Activated CD4-positive, alpha-beta memory T cell treated with anti-CD3 and anti-CD28 coated beads for 36 hours (primary cell): Measurements from ENCODE around the gene NCAN. TPM values are rescaled to one million over a fixed set of nuclear protein-coding genes. Genes with fewer than 3 reads are reported as not detected.

Experiments used
- CTCF ChIA-PET: fragments of 350-600 bp; sonication (Branson Sonifier 250); formaldehyde crosslinking; loops from one replicate; lab custom pipeline; 2021; ENCODE audit warnings: antibody characterized with exemption, inconsistent platforms; lab: Charles Lee
- POLR2A ChIA-PET: fragments of 350-600 bp; sonication (Branson Sonifier 250); formaldehyde crosslinking; loops from one replicate; lab custom pipeline; 2021; ENCODE audit warnings: antibody characterized with exemption; lab: Charles Lee
- DNase-seq: peaks from one replicate; pipeline ENCODE4 v3.0.0-alpha.2; 2020
- H3K27ac Mint-ChIP-seq: one replicate; pipeline ENCODE4 v1.8.0; 2021; ENCODE audit warnings: mixed read lengths
- H3K27me3 Mint-ChIP-seq: one replicate; pipeline ENCODE4 v1.8.0; 2021; ENCODE audit warnings: mixed read lengths
- H3K36me3 Mint-ChIP-seq: one replicate; pipeline ENCODE4 v1.8.0; 2021; ENCODE audit warnings: mixed read lengths
- H3K4me1 Mint-ChIP-seq: one replicate; pipeline ENCODE4 v1.8.0; 2021; ENCODE audit warnings: low read depth, mixed read lengths
- H3K4me3 Mint-ChIP-seq: one replicate; pipeline ENCODE4 v1.8.0; 2021; ENCODE audit warnings: mild to moderate bottlenecking, mixed read lengths
- H3K9me3 Mint-ChIP-seq: one replicate; pipeline ENCODE4 v1.8.0; 2021; ENCODE audit warnings: mixed read lengths
- intact Hi-C: fragments of 100-400 bp; cut with micrococcal nuclease; formaldehyde crosslinking; loops from one replicate; pipeline ENCODE4 v1.15.1; 2023
- total RNA-seq, 2 experiments: library from RNA; stranded (reverse); gene quantifications; one replicate each; pipeline ENCODE4 v1.2.3, GENCODE V29; 2021

Gene NCAN
- total RNA-seq, 2 experiments from 2014 or later, result 0.05 to 0.07 TPM

DNA sequence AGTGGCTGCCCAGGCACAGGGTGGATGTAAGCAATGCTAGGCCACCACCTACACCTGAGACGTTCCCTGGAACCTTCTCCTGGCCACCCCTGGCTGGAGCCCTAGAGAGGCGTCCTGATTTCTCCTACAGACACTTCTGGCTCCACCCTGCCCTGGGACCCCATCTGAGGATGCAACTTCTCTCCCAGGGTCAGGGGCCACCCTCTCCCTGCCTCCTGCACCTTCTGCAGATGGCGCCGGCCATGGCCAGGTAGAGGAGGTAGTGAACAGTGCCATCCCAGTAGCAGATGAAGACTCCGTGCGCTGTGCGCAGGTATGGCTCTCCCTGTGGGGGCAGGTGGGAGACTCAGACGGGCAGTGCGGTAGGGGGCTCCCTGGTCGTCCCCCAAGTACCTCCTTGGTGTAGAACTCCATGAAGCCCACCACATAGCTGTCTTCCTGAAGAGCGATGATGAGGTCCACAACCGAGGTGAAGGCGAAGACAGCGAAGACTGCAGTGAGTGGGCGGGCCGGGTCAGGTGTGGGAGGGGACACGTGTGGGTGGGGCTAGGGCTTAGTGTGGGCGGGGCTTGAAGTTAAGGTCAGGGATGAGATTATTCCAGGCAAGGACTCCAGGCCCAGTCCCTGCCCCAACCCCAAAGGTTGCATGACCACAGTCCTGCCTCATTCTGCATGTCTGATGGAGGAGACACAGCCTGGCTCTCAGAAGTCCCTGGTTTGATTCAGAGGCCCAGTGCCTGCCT, 58.4 kb downstream of the NCAN start:
- ChIA-PET POLR2A (no interaction called here), CTCF (no interaction called here)
- Mint-ChIP-seq H3K4me1 (peaks cover 5% of the 10 kb centered on the region), H3K36me3 (peaks cover 2% of the 10 kb centered on the region), H3K27me3 (peaks cover 3% of the 10 kb centered on the region), H3K9me3 (no peaks in the 10 kb centered on the region), H3K27ac (no peak overlapping the region), H3K4me3 (no peak overlapping the region)
- intact Hi-C loops, result no loop called here
- no peak for DNase-seq

DNA sequence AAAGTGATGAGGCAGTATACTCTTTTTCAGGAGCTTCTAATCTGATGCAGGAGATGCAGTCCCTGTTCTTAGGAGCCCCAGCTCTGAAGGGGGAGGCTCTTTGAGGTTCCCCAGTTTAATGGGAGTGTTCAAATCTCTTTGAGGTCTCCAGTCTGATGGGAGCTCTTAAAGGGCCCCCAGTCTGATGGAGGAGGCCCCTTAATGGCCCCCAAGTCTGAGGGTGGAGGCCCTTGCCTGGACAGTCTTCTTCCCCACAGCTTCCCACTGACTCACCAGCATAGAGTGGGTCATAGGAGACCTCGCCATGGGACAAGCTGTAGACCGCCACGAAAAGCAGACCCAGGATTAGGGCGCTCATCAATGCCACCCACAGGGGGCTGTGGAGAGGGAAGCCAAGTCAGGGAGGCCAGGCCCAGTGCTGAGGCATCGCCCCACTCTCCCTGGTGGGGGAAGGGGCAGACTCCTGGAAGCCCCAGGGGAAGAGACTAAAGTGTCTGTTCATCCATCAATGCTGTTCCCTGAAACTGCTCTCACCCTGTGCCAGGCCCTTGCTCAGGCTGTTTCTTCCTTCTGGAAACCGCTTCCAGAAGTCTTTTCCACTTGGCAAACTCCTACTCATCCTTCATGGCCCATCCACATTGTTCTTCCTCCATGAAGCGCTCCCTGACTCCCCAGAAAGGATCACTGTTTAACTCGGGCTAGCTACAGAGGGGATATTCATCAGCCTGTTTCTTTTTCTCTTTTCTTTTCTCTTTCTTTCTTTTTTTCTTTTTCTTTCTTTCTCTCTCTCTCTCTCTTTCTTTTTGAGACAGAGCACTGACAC, 59.2 kb downstream of the NCAN start:
- peaks cover 3% of the 10 kb centered on the region for H3K27me3 Mint-ChIP-seq
- no peak overlapping the region for H3K4me3 Mint-ChIP-seq
- H3K36me3 Mint-ChIP-seq, result peaks cover 2% of the 10 kb centered on the region
- no peaks in the 10 kb centered on the region for H3K9me3 Mint-ChIP-seq
- peaks cover 5% of the 10 kb centered on the region for H3K4me1 Mint-ChIP-seq
- ChIA-PET POLR2A (no interaction called here), CTCF (no interaction called here)
- intact Hi-C loops, result no loop called here
- no peak for DNase-seq
- H3K27ac Mint-ChIP-seq, result no peak overlapping the region

DNA sequence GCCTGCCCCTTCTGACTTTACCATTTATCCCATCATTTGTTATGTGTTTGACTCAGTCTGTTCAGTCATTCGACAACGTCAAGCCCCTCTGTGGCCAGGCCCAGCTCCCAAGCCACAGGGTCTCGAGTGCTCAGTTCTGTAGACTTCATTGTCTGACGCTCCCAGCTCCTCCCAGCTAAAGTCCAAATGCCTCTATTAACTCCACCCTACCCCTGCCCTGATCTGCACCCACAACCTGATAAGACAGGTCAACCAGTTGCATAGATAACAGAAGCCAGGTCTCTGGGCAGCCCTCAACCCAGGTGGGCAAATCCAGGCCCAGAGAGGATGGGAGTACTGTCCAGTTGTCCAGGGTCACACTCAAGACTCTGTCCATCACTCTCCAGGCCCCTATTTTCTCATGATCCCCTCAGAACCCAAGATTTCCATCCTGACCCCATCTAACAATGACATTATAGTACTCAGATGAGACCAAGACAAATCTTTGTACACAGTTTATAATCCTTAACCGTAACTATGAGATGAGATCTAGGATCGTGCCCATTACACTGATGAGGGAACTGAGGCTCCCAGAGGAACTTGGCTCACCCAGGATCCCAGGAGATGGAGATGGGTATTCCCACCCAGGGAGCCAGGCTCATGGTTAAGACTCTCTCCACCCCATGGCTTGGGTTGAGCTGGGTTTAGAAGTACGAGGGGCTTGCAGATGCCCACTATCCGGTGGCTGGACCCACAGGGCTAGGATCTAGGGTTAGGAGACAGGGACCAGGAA, 60.3 kb downstream of the NCAN start:
- intact Hi-C loops, result no loop called here
- peaks cover 12% of the 10 kb centered on the region for H3K36me3 Mint-ChIP-seq
- ChIA-PET CTCF (no interaction called here), POLR2A (no interaction called here)
- H3K4me3 Mint-ChIP-seq, result no peak overlapping the region
- H3K27me3 Mint-ChIP-seq, result peaks cover 3% of the 10 kb centered on the region
- DNase-seq, result no peak
- no peak overlapping the region for H3K27ac Mint-ChIP-seq
- no peaks in the 10 kb centered on the region for H3K9me3 Mint-ChIP-seq
- H3K4me1 Mint-ChIP-seq, result peaks cover 5% of the 10 kb centered on the region

DNA sequence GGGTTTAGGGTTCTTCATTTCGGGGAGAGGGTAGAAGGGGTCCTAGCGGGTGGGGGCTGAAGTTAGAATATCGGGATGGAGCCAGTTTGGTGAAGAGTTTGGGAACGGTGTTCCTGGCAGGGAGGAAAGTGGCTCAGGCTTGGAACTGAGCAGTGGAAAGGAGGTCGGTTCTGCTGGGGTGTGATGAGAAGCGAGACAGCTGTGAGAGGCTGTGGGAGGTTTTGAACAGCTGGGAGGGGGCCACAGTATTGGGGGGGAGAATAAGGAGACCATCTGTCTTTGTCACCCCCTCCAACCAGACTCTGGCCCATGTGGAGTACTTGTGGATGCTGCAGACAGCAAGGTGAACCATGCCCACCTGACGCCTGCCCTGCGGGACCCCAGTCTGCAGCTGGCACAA, 62.4 kb downstream of the NCAN start:
- ChIA-PET POLR2A (no interaction called here), CTCF (no interaction called here)
- DNase-seq, result no peak
- intact Hi-C loops, result no loop called here
- Mint-ChIP-seq H3K36me3 (peaks cover 23% of the 10 kb centered on the region), H3K27ac (no peak overlapping the region), H3K9me3 (no peaks in the 10 kb centered on the region), H3K4me1 (peaks cover 5% of the 10 kb centered on the region), H3K4me3 (no peak overlapping the region), H3K27me3 (peaks cover 3% of the 10 kb centered on the region)

DNA sequence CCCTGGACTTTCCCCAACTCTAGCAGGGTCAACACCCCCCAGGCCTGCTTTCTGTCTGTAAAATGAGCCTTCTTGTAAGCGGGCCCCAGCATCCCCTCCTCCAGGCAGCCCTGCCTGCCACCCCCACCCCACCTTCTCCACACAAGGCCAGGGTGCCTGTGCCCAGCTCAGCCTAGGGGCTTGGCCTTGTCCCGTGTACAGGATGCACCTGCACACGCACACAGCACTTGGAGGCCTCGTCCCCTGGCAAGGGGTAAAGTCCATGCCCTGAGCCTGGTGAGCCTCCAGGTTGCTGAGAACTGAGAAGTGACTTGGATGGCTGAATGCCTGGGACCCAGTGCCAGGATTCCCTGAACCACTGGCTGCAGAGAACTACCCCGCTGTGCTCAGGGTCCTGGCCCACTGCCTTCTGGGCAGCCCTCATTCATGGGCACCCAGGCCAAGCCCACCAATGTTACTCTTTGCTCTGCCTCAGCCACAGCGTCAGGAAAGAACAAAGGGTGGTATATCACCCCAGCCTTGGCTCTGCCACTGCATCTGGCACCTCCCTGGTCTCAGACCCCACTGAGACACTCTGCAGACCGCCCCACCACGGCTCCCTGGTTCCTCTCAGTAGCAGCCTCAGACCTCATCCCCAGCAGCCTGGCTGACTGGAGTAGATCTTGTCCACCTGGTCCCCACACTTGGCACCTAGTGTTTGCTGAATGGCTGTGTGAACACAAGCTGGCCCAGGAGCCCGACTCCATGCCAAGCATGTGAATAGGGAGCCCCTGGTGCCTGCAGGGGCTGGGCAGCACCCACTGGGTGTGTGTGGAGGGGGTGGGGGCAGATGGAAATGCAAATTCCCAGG, 63.2 kb downstream of the NCAN start:
- Mint-ChIP-seq H3K36me3 (peaks cover 25% of the 10 kb centered on the region), H3K9me3 (no peaks in the 10 kb centered on the region), H3K27me3 (peaks cover 3% of the 10 kb centered on the region), H3K4me3 (no peak overlapping the region), H3K4me1 (peaks cover 5% of the 10 kb centered on the region), H3K27ac (no peak overlapping the region)
- intact Hi-C loops, result no loop called here
- DNase-seq, result no peak
- ChIA-PET POLR2A (no interaction called here), CTCF (no interaction called here)

DNA sequence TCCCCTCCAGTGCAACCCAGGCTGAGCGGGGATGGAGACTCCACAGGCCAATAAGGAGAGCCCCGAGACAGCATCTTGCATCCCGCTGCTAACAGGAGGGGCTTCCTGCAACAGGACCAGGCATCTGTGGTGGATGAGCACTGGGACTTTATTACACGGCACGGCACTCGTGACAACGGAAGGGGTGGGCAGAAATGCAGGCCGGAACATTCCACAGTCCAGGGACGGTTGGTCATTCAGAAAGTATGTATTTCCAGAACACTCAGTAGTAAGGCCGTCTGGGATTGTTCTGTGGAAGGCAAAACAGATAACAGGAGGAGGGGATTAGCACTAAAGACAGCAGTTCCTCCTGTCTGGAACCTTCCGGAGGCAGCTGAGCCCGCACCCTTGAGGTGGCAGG, 64.6 kb downstream of the NCAN start:
- CTCF ChIA-PET, result no interaction called here
- intact Hi-C loops, result no loop called here

DNA sequence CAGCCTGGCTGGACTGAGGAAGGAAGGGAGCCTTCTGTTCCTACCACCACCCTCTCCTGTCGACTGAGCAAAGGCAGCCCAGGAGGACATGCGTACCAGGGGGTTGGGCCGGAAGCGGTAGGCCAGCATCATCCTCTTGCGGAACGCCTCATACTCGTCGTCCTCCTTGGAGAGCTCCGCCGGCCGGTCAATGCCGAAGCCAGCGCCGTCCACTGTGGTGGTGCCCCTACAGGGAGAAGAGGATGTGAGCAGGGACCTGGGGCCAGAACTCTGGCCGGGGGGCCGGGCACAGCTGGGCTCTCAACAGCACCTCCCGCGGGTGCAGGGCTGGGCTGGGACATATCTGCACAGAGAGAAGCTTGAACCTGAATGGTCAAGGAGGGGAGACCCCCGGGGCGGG, 65.1 kb downstream of the NCAN start:
- ChIA-PET CTCF (no interaction called here), POLR2A (no interaction called here)
- peaks cover 32% of the 10 kb centered on the region for H3K36me3 Mint-ChIP-seq
- peaks cover 3% of the 10 kb centered on the region for H3K27me3 Mint-ChIP-seq
- H3K4me3 Mint-ChIP-seq, result no peak overlapping the region
- no peaks in the 10 kb centered on the region for H3K9me3 Mint-ChIP-seq
- H3K27ac Mint-ChIP-seq, result no peak overlapping the region
- intact Hi-C loops, result no loop called here
- peaks cover 5% of the 10 kb centered on the region for H3K4me1 Mint-ChIP-seq
- DNase-seq, result no peak

More for the DNA sequence above, 64.6 kb downstream of the NCAN start:
- peaks cover 5% of the 10 kb centered on the region for H3K4me1 Mint-ChIP-seq
- peaks cover 30% of the 10 kb centered on the region for H3K36me3 Mint-ChIP-seq
- no peak overlapping the region for H3K27ac Mint-ChIP-seq
- POLR2A ChIA-PET, result no interaction called here
- no peaks in the 10 kb centered on the region for H3K9me3 Mint-ChIP-seq
- DNase-seq, result no peak
- H3K4me3 Mint-ChIP-seq, result no peak overlapping the region
- peaks cover 3% of the 10 kb centered on the region for H3K27me3 Mint-ChIP-seq

DNA sequence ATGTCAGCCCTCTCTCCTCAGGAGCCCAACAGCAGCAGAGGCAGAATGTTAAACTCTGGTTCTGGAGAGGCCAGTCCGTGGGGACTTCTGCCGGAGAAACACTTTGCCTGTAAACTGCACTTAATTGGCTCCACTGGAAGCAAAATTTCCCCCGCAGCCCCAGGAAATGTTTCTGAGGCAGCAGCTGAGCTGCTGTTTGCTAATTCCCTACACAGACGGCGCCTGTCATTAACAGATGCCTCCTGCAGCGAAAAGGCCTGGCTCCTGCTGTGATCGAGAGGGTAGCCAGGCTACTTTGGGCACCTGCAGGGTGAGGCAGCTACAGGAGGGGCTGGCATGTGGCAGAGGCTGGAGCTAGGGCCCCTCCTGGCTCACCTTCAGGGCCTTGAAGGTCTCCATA, 66.6 kb downstream of the NCAN start:
- H3K9me3 Mint-ChIP-seq, result no peaks in the 10 kb centered on the region
- ChIA-PET CTCF (no interaction called here), POLR2A (no interaction called here)
- H3K27ac Mint-ChIP-seq, result no peak overlapping the region
- peaks cover 5% of the 10 kb centered on the region for H3K4me1 Mint-ChIP-seq
- intact Hi-C loops, result no loop called here
- no peaks in the 10 kb centered on the region for H3K27me3 Mint-ChIP-seq
- peaks cover 32% of the 10 kb centered on the region for H3K36me3 Mint-ChIP-seq
- no peak overlapping the region for H3K4me3 Mint-ChIP-seq
- no peak for DNase-seq

DNA sequence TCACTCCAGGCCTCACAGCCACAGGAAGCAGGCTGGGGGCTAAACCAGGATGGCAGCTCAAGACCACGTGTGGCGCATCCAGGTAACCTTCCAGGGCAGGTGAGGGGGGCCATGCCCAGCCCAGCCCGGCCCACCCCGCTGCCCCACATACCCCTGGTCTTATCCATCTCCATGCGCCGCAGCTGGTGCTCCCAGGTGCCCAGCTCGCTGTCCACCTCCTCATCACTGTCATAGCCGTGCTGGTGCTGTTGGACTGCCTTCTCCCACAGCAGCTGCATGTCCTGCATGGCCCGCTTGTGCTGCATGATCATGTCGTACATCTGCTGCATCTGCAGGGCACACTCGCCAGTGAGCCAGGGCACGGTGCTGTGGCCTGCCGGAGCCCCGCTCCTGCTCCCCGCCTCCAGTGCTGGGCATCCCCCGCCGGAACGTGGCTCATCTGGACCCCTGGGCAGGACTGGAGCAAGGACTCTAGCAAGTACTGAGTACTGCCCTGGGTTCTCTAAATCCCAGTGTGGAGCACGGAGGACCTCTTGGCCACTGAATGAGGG, 67.4 kb downstream of the NCAN start:
- Mint-ChIP-seq H3K27me3 (no peaks in the 10 kb centered on the region), H3K27ac (no peak overlapping the region), H3K9me3 (no peaks in the 10 kb centered on the region), H3K4me1 (no peaks in the 10 kb centered on the region), H3K4me3 (no peak overlapping the region), H3K36me3 (peaks cover 36% of the 10 kb centered on the region)
- CTCF ChIA-PET, result no interaction called here
- intact Hi-C loops, result no loop called here
- no peak for DNase-seq
- POLR2A ChIA-PET, result no interaction called here

DNA sequence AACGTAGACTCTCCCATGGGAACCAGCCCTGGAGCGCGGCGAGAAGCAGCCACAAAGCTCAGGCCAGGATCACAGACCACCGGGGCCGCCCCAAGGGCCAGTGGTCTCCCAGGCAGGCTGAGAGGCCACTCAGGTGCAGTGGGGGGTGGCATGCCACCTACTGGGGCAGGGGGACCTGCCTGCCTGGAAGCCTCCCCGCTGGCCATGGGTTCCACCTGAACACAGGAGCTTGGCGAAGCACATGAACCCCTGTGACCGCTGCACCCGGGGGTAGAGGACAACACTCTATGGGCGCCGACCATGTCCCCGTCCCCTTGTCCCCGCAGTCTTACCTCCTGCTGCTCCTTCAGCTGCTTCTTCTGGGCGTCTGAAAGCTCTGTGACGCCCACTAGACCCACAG, 68.1 kb downstream of the NCAN start:
- H3K4me3 Mint-ChIP-seq, result no peak overlapping the region

DNA sequence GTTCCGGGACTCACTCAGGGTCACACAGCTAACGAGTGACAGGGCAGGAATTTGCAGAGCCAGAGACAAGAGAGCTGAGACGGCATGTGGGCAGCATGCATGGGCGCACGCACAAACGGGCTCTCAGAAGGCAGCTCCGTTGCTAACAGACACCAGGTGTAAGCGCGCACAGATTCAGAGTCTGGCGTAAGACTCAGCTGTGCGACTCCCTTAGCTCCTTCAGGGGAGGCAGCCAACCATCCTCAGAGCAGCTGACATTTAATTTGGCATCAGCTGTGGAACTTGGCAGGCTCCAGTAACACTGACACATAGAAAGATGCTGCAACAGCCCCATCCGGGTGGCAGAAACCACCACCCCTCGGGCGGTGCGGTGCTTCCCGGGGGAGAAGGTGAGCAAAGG, 68.8 kb downstream of the NCAN start:
- intact Hi-C loops, result no loop called here

More for the DNA sequence above, 68.1 kb downstream of the NCAN start:
- DNase-seq, result no peak
- peaks cover 41% of the 10 kb centered on the region for H3K36me3 Mint-ChIP-seq
- intact Hi-C loops, result no loop called here
- no peaks in the 10 kb centered on the region for H3K27me3 Mint-ChIP-seq
- H3K4me1 Mint-ChIP-seq, result no peaks in the 10 kb centered on the region
- H3K27ac Mint-ChIP-seq, result no peak overlapping the region
- H3K9me3 Mint-ChIP-seq, result no peaks in the 10 kb centered on the region
- CTCF ChIA-PET, result no interaction called here
- POLR2A ChIA-PET, result no interaction called here

More for the DNA sequence above, 68.8 kb downstream of the NCAN start:
- H3K4me3 Mint-ChIP-seq, result no peak overlapping the region
- no peak overlapping the region for H3K27ac Mint-ChIP-seq
- peaks cover 42% of the 10 kb centered on the region for H3K36me3 Mint-ChIP-seq
- ChIA-PET POLR2A (no interaction called here), CTCF (no interaction called here)
- no peaks in the 10 kb centered on the region for H3K9me3 Mint-ChIP-seq
- H3K4me1 Mint-ChIP-seq, result no peaks in the 10 kb centered on the region
- H3K27me3 Mint-ChIP-seq, result no peaks in the 10 kb centered on the region
- DNase-seq, result no peak
